GM12878 (cell line): ENCODE results near the gene HRH3. TPM values are rescaled to one million over a fixed set of nuclear protein-coding genes. Genes with fewer than 3 reads are reported as not detected.

ENCODE experiments used
- ATAC-seq: fragments of 200-7000 bp; cut with Tn5 transposase; 3 replicates; pipeline ENCODE4 v1.9.1; 2020; ENCODE audit warnings: mild to moderate bottlenecking, moderate library complexity
- BruUV-seq: library from RNA; stranded (reverse); fragments of 400-500 nt; replicated peaks from 2 replicates; lab custom pipeline; 2021; lab: Mats Ljungman, UMichigan
- CTCF ChIA-PET: fragments of 300-600 bp; sonication (Branson Sonifier 250); formaldehyde crosslinking; extraction: SDS; loops from one replicate; lab custom pipeline; 2021; ENCODE audit warnings: inconsistent platforms; lab: Yijun Ruan, JAX
- POLR2A ChIA-PET: fragments of 350-600 bp; formaldehyde crosslinking; extraction: SDS; loops from one replicate; lab custom pipeline; 2021; ENCODE audit warnings: inconsistent platforms; lab: Charles Lee
- RAD21 ChIA-PET: fragments of 300-600 bp; sonication (Branson Sonifier 250); formaldehyde crosslinking; loops from one replicate; lab custom pipeline; 2023; ENCODE audit warnings: antibody characterized with exemption; ENCODE audit not compliant: unreplicated experiment; lab: Charles Lee
- SMC1A ChIA-PET: fragments of 300-600 bp; sonication (Branson Sonifier 250); formaldehyde crosslinking; loops from one replicate; lab custom pipeline; 2023; ENCODE audit not compliant: unreplicated experiment, uncharacterized antibody; lab: Charles Lee
- DNase-seq: peaks from one replicate; pipeline ENCODE4 v3.0.0-alpha.2; 2011; ENCODE audit warnings: low read depth, low spot score
- FAIRE-seq: peaks from 3 replicates; lab custom pipeline; 2011; peaks lifted over from hg19 to GRCh38; lab: Jason Lieb, UNC
- H2AFZ ChIP-seq: 2 replicates; pipeline ENCODE4 v1.6.0; 2011; ENCODE audit warnings: low read depth, low read length, control low read depth; ENCODE audit not compliant: control insufficient read depth
- H3K27ac ChIP-seq: 2 replicates; pipeline ENCODE4 v1.5.1; 2011; ENCODE audit warnings: control low read depth; ENCODE audit not compliant: control insufficient read depth, insufficient read depth
- H3K27me3 ChIP-seq, 2 experiments: replicated peaks in 1 of 2; 2 replicates each; pipeline versions ENCODE4 v1.6.0 to v1.6.1; 2011; ENCODE audit warnings: low read length in 1 of 2; ENCODE audit not compliant: control insufficient read depth in 2 of 2, insufficient read depth in 2 of 2
- H3K36me3 ChIP-seq, 2 experiments: 2 replicates each; pipeline ENCODE4 v1.5.1; 2011; ENCODE audit warnings: low read length in 1 of 2; ENCODE audit not compliant: control insufficient read depth in 2 of 2, insufficient read depth in 2 of 2
- H3K4me1 ChIP-seq: 2 replicates; pipeline ENCODE4 v1.6.1; 2011; ENCODE audit warnings: mild to moderate bottlenecking, low read length, moderate library complexity, mixed read lengths; ENCODE audit not compliant: control insufficient read depth, insufficient read depth
- H3K4me2 ChIP-seq: 2 replicates; pipeline ENCODE4 v1.6.0; 2011; ENCODE audit warnings: control low read depth; ENCODE audit not compliant: control insufficient read depth, insufficient read depth
- H3K4me3 ChIP-seq: fragments of 200-600 bp; sonication (generic); 2 replicates; pipeline ENCODE4 v1.5.1; 2016
- H3K79me2 ChIP-seq: 2 replicates; pipeline ENCODE4 v1.6.0; 2011; ENCODE audit warnings: low read length; ENCODE audit not compliant: control insufficient read depth, insufficient read depth
- H3K9ac ChIP-seq: 2 replicates; pipeline ENCODE4 v1.8.0; 2011; ENCODE audit warnings: low read length, control low read depth, mixed read lengths; ENCODE audit not compliant: control insufficient read depth, insufficient read depth
- H3K9me3 ChIP-seq: replicated peaks from 3 replicates; pipeline ENCODE4 v1.5.1; 2011; ENCODE audit warnings: mild to moderate bottlenecking, low read length; ENCODE audit not compliant: control insufficient read depth, insufficient read depth
- H4K20me1 ChIP-seq: 2 replicates; pipeline ENCODE4 v1.6.0; 2011; ENCODE audit not compliant: control insufficient read depth, insufficient read depth
- CHD1 ChIP-seq: IDR thresholded peaks from 2 replicates; pipeline ENCODE4 v1.6.1; 2012; ENCODE audit warnings: low read depth, low read length, improper control_type of control experiment
- HDGF ChIP-seq: fragments of 450-650 bp; IDR thresholded peaks from 2 replicates; pipeline ENCODE4 v1.6.1; 2016; ENCODE audit warnings: antibody characterized with exemption
- MEF2A ChIP-seq: IDR thresholded peaks from 2 replicates; pipeline ENCODE4 v1.6.1; 2011; ENCODE audit warnings: low read depth, mild to moderate bottlenecking, low read length, moderate library complexity; ENCODE audit not compliant: insufficient read depth
- MXI1 ChIP-seq: fragments of 150-350 bp; IDR thresholded peaks from 2 replicates; pipeline ENCODE4 v1.6.1; 2011; ENCODE audit warnings: low read depth, mild to moderate bottlenecking, inconsistent platforms, low read length, improper control_type of control experiment
- RCOR1 ChIP-seq: conservative IDR thresholded peaks from 2 replicates; pipeline ENCODE4 v1.6.1; 2012; ENCODE audit warnings: low read depth, low read length, improper control_type of control experiment
- SUPT20H ChIP-seq: IDR thresholded peaks from 2 replicates; pipeline ENCODE4 v1.6.1; 2011; ENCODE audit warnings: low read depth, mild to moderate bottlenecking, low read length, moderate library complexity, borderline replicate concordance; ENCODE audit not compliant: control insufficient read depth
- TBL1XR1 ChIP-seq: IDR thresholded peaks from 2 replicates; pipeline ENCODE4 v1.6.1; 2012; ENCODE audit warnings: low read depth, low read length, improper control_type of control experiment
- TCF7 ChIP-seq: IDR thresholded peaks from 2 replicates; pipeline ENCODE4 v1.6.1; 2014; ENCODE audit warnings: antibody characterized with exemption, borderline replicate concordance
- ZNF24 ChIP-seq: fragments of 450-650 bp; IDR thresholded peaks from 2 replicates; pipeline ENCODE4 v1.6.1; 2017; ENCODE audit warnings: antibody characterized with exemption, mild to moderate bottlenecking
- ZNF274 ChIP-seq: IDR thresholded peaks from one replicate; pipeline ENCODE4 v1.8.0; 2011; ENCODE audit not compliant: insufficient read length, insufficient read depth
- WGBS: methylation state at CpG from one replicate; pipeline ENCODE4 v1.1.6; 2016; ENCODE audit warnings: low lambda C conversion rate; ENCODE audit not compliant: insufficient replicate concordance, insufficient coverage; ENCODE audit errors: missing lambda C conversion rate; 5-methylcytosine and 5-hydroxymethylcytosine counted together
- in situ Hi-C: fragments of 300-500 bp; cut with MboI; formaldehyde crosslinking; loops from 9 replicates; pipeline ENCODE4 v1.14.3; 2018; ENCODE audit warnings: mixed read lengths
- intact Hi-C: fragments of 100-400 bp; cut with micrococcal nuclease; formaldehyde crosslinking; loops from one replicate; pipeline ENCODE4 v1.14.2; 2022; ENCODE audit not compliant: unreplicated experiment
- polyA plus RNA-seq, 11 experiments: library from polyadenylated mRNA; depleted of rRNA in 4 of 11; unstranded in 6 of 11; stranded (reverse) in 5 of 11; fragments of >200 nt; fragmentation: Nextera tagmentation in 4 of 11; fragmentation: Illumina TruSeq in 1 of 11; extraction: Ambion mirVana in 4 of 11; extraction: Trizol in 1 of 11; gene quantifications; 1 replicate in 1 of 11; 2 replicates in 10 of 11; pipeline versions ENCODE4 v1.2.1 to v1.2.3, GENCODE V29; 2011 to 2016; ENCODE audit warnings: inconsistent platforms in 2 of 11, missing spikeins in 2 of 11, low read depth in 1 of 11
- total RNA-seq, 4 experiments: library from RNA; depleted of rRNA in 3 of 4; stranded (reverse); fragments of >200 nt in 3 of 4; fragmentation: Illumina TruSeq in 1 of 4; extraction: Trizol in 1 of 4; gene quantifications; 2 replicates each; pipeline versions ENCODE4 v1.2.1 to v1.2.3, GENCODE V29; 2013 to 2021
- TF ChIP-seq, protein P1 (sequence below): fragments of 450-650 bp; IDR thresholded peaks from 2 replicates; pipeline ENCODE4 v1.6.1; 2017; ENCODE audit warnings: mild to moderate bottlenecking, low read depth, inconsistent platforms; ENCODE audit not compliant: poor library complexity, severe bottlenecking
- TF ChIP-seq, protein P2 (sequence below): fragments of 450-650 bp; formaldehyde crosslinking; IDR thresholded peaks from 2 replicates; pipeline ENCODE4 v1.4.0; 2020; ENCODE audit warnings: mild to moderate bottlenecking, moderate library complexity
- TF ChIP-seq, protein P3 (sequence below): IDR thresholded peaks from 2 replicates; pipeline ENCODE4 v1.6.1; 2012; ENCODE audit warnings: improper control_type of control experiment, low read depth, low read length; ENCODE audit not compliant: insufficient replicate concordance

HRH3 gene
- total and polyA plus RNA-seq, 10 of the 15 experiments (the other 5 are each of a cell fraction or from before 2014, with no cell fraction given) = not detected

DNA sequence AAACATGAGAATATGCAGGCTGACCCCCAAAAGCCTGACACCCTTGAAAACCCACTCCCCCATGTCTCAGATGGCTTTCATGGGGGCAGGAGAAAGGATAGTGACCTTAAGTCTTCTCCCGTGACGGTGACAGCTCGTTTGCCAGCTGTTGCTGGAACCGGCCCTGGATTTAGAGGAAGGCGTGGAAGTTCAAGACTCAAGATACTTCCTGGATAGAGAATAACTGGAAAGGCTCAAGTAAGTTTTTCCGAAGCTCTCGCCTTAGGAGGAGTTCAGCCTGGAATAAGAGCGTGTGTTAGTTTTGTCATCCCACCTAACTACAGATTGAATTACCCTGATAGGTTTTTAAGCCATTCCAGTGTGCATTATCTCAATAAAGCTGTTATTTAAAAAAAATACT, 48.8 kb downstream of the HRH3 start:
- ChIA-PET SMC1A (no interaction called here), RAD21 (no interaction called here), POLR2A (no interaction called here), CTCF (no interaction called here)
- H3K36me3 ChIP-seq = peaks cover 0 to 4% of the 10 kb centered on the region in 2 experiments; a peak in 3 of 4 replicates
- H3K4me3 ChIP-seq = no peak overlapping the region
- intact Hi-C loops (no loop called here), in situ Hi-C loops (no loop called here)
- H3K27me3 ChIP-seq = no peaks in the 10 kb centered on the region
- over 99% methylated on average over 8 of the region's 8 CpGs for WGBS
- no peak overlapping the region for H2AFZ ChIP-seq
- DNase-seq = no peak
- FAIRE-seq = no peak
- H3K9ac ChIP-seq = no peak overlapping the region
- H3K79me2 ChIP-seq = no peaks in the 10 kb centered on the region
- no peaks in the 10 kb centered on the region for H4K20me1 ChIP-seq
- TF ChIP-seq TBL1XR1 = no peak
- TF ChIP-seq ZNF274 = no peak
- no peak for TF ChIP-seq SUPT20H
- no peak for TF ChIP-seq ZNF24
- TF ChIP-seq TCF7 = no peak
- no peak for TF ChIP-seq RCOR1
- TF ChIP-seq, protein P1, sequence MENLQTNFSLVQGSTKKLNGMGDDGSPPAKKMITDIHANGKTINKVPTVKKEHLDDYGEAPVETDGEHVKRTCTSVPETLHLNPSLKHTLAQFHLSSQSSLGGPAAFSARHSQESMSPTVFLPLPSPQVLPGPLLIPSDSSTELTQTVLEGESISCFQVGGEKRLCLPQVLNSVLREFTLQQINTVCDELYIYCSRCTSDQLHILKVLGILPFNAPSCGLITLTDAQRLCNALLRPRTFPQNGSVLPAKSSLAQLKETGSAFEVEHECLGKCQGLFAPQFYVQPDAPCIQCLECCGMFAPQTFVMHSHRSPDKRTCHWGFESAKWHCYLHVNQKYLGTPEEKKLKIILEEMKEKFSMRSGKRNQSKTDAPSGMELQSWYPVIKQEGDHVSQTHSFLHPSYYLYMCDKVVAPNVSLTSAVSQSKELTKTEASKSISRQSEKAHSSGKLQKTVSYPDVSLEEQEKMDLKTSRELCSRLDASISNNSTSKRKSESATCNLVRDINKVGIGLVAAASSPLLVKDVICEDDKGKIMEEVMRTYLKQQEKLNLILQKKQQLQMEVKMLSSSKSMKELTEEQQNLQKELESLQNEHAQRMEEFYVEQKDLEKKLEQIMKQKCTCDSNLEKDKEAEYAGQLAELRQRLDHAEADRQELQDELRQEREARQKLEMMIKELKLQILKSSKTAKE = no peak
- TF ChIP-seq MEF2A = no peak
- TF ChIP-seq, protein P2, sequence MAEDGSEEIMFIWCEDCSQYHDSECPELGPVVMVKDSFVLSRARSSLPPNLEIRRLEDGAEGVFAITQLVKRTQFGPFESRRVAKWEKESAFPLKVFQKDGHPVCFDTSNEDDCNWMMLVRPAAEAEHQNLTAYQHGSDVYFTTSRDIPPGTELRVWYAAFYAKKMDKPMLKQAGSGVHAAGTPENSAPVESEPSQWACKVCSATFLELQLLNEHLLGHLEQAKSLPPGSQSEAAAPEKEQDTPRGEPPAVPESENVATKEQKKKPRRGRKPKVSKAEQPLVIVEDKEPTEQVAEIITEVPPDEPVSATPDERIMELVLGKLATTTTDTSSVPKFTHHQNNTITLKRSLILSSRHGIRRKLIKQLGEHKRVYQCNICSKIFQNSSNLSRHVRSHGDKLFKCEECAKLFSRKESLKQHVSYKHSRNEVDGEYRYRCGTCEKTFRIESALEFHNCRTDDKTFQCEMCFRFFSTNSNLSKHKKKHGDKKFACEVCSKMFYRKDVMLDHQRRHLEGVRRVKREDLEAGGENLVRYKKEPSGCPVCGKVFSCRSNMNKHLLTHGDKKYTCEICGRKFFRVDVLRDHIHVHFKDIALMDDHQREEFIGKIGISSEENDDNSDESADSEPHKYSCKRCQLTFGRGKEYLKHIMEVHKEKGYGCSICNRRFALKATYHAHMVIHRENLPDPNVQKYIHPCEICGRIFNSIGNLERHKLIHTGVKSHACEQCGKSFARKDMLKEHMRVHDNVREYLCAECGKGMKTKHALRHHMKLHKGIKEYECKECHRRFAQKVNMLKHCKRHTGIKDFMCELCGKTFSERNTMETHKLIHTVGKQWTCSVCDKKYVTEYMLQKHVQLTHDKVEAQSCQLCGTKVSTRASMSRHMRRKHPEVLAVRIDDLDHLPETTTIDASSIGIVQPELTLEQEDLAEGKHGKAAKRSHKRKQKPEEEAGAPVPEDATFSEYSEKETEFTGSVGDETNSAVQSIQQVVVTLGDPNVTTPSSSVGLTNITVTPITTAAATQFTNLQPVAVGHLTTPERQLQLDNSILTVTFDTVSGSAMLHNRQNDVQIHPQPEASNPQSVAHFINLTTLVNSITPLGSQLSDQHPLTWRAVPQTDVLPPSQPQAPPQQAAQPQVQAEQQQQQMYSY (CRISPR knock-in tag) = no peak
- no peak for TF ChIP-seq CHD1
- TF ChIP-seq MXI1 = no peak
- TF ChIP-seq HDGF = no peak
- TF ChIP-seq, protein P3, sequence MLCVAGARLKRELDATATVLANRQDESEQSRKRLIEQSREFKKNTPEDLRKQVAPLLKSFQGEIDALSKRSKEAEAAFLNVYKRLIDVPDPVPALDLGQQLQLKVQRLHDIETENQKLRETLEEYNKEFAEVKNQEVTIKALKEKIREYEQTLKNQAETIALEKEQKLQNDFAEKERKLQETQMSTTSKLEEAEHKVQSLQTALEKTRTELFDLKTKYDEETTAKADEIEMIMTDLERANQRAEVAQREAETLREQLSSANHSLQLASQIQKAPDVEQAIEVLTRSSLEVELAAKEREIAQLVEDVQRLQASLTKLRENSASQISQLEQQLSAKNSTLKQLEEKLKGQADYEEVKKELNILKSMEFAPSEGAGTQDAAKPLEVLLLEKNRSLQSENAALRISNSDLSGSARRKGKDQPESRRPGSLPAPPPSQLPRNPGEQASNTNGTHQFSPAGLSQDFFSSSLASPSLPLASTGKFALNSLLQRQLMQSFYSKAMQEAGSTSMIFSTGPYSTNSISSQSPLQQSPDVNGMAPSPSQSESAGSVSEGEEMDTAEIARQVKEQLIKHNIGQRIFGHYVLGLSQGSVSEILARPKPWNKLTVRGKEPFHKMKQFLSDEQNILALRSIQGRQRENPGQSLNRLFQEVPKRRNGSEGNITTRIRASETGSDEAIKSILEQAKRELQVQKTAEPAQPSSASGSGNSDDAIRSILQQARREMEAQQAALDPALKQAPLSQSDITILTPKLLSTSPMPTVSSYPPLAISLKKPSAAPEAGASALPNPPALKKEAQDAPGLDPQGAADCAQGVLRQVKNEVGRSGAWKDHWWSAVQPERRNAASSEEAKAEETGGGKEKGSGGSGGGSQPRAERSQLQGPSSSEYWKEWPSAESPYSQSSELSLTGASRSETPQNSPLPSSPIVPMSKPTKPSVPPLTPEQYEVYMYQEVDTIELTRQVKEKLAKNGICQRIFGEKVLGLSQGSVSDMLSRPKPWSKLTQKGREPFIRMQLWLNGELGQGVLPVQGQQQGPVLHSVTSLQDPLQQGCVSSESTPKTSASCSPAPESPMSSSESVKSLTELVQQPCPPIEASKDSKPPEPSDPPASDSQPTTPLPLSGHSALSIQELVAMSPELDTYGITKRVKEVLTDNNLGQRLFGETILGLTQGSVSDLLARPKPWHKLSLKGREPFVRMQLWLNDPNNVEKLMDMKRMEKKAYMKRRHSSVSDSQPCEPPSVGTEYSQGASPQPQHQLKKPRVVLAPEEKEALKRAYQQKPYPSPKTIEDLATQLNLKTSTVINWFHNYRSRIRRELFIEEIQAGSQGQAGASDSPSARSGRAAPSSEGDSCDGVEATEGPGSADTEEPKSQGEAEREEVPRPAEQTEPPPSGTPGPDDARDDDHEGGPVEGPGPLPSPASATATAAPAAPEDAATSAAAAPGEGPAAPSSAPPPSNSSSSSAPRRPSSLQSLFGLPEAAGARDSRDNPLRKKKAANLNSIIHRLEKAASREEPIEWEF = no peak
- H3K27ac ChIP-seq = no peak overlapping the region
- H3K4me2 ChIP-seq = no peak overlapping the region
- H3K9me3 ChIP-seq = no peaks in the 10 kb centered on the region
- BruUV-seq = no TSS peak
- H3K4me1 ChIP-seq = no peaks in the 10 kb centered on the region
- ATAC-seq = no peak
